ENCODE data around the gene EPC1. TPM values are rescaled to one million over a fixed set of nuclear protein-coding genes. Genes with fewer than 3 reads are reported as not detected.

EPC1 gene
- total RNA-seq, 2 experiments from 2014 or later, result 40.9 to 48.8 TPM

DNA sequence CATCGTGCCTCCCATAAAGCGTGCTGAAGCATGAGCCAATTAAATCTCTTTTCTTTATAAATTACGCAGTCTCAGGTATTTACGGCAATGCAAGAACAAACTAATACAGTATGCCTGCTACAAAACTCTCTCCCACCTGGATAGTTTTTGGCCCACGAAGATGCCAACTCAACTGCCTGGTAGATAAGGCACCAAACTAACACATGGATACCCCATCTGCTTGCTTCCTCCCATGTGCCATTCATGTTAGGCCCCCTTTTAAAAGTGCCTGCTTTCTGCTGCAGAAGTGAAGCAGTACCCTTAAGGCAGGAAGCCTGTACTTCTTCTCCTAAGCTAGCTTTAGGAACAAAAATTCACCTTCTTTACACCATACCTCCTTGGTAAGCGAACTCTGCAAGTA, 15.6 kb upstream of the EPC1 start:
- Histone ChIP-seq H3K9me2 (ENCODE audit: insufficient read depth, low read length) (no peaks in the 10 kb centered on the region), H4K20me1 (ENCODE audit: insufficient read depth, low read length) (no peaks in the 10 kb centered on the region), H3K4me2 (ENCODE audit: low read length) (no peak overlapping the region), H3K4me3 (ENCODE audit: low read depth, low read length, poor library complexity, severe bottlenecking) (no peak overlapping the region), H3K4me1 (ENCODE audit: insufficient read depth, low read length, poor library complexity, severe bottlenecking) (peaks cover 8% of the 10 kb centered on the region), H3K9me3 (ENCODE audit: low read length) (no peaks in the 10 kb centered on the region; the same call in 1 of the 2 replicates), H3K79me2 (ENCODE audit: insufficient read depth, low read depth, low read length) (peaks cover 65% of the 10 kb centered on the region; the same call in 1 of the 2 replicates), H3K27ac (ENCODE audit: low read depth, low read length, poor library complexity, severe bottlenecking) (no peak overlapping the region), H3K36me3 (ENCODE audit: insufficient read depth, low read length) (peaks cover 5% of the 10 kb centered on the region), H2AFZ (ENCODE audit: low read length) (no peak overlapping the region)
- no peak for TF ChIP-seq EZH2phosphoT487 (IDR thresholded peaks at IDR 0.05; ENCODE audit: borderline replicate concordance, low read depth, low read length)
- TF ChIP-seq, protein P1, sequence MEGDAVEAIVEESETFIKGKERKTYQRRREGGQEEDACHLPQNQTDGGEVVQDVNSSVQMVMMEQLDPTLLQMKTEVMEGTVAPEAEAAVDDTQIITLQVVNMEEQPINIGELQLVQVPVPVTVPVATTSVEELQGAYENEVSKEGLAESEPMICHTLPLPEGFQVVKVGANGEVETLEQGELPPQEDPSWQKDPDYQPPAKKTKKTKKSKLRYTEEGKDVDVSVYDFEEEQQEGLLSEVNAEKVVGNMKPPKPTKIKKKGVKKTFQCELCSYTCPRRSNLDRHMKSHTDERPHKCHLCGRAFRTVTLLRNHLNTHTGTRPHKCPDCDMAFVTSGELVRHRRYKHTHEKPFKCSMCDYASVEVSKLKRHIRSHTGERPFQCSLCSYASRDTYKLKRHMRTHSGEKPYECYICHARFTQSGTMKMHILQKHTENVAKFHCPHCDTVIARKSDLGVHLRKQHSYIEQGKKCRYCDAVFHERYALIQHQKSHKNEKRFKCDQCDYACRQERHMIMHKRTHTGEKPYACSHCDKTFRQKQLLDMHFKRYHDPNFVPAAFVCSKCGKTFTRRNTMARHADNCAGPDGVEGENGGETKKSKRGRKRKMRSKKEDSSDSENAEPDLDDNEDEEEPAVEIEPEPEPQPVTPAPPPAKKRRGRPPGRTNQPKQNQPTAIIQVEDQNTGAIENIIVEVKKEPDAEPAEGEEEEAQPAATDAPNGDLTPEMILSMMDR (conservative IDR thresholded peaks at IDR 0.05; ENCODE audit: low read length), result no peak
- ChIA-PET CTCF (ENCODE audit: unreplicated experiment) (no interaction called here), POLR2A (interaction anchor here (0.7 to 4.4 kb wide), 2 partner anchors 10 to 479 kb away, joined by 3 to 22 read pairs; no protein-coding TSS in a partner anchor)
- intact Hi-C loops (cut with micrococcal nuclease; ENCODE audit: unreplicated experiment), result no loop called here
- no TSS peak for BruUV-seq (replicated peaks)
- DNase-seq (ENCODE audit: low spot score), result no peak

DNA sequence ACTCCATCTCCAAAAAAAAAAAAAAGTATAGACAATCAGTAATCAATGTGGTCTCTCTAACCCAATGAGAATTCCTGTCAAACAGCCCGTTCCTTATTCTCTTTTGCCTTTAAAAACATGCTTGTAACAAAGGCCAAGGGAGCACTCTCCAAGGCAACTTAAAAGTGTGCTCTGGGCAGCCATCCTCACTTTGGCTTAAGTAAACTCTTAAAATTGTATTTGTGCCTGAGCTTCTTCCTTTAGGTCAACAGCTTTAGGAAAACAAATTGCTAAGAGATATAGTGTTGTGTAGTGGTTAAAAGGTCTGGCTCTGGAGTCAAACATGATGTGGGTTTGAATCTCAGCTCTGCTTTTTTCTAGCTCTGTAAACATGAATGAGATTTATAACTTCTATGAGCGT, 13.9 kb upstream of the EPC1 start:
- Histone ChIP-seq H3K4me1 (ENCODE audit: insufficient read depth, low read length, poor library complexity, severe bottlenecking) (peaks cover 6% of the 10 kb centered on the region), H3K4me3 (ENCODE audit: low read depth, low read length, poor library complexity, severe bottlenecking) (no peak overlapping the region), H3K27ac (ENCODE audit: low read depth, low read length, poor library complexity, severe bottlenecking) (no peak overlapping the region), H2AFZ (ENCODE audit: low read length) (no peak overlapping the region), H3K79me2 (ENCODE audit: insufficient read depth, low read depth, low read length) (peaks cover 56% of the 10 kb centered on the region; the same call in 1 of the 2 replicates), H3K9me3 (ENCODE audit: low read length) (peaks cover under 1% of the 10 kb centered on the region; the same call in 1 of the 2 replicates), H3K4me2 (ENCODE audit: low read length) (no peak overlapping the region), H3K9me2 (ENCODE audit: insufficient read depth, low read length) (no peaks in the 10 kb centered on the region), H4K20me1 (ENCODE audit: insufficient read depth, low read length) (no peaks in the 10 kb centered on the region), H3K36me3 (ENCODE audit: insufficient read depth, low read length) (peaks cover 6% of the 10 kb centered on the region)
- no peak for DNase-seq (ENCODE audit: low spot score)
- intact Hi-C loops (cut with micrococcal nuclease; ENCODE audit: unreplicated experiment), result no loop called here
- ChIA-PET POLR2A (interaction anchor here (1.6 to 4.4 kb wide), 3 partner anchors 8 to 13 kb away, joined by 4 to 22 read pairs (median 6); no protein-coding TSS in a partner anchor), CTCF (ENCODE audit: unreplicated experiment) (interaction anchor here (1.5 kb wide), 1 partner anchor 8 kb away, joined by 3 read pairs; no protein-coding TSS in a partner anchor)
- no peak for TF ChIP-seq EZH2phosphoT487 (IDR thresholded peaks at IDR 0.05; ENCODE audit: borderline replicate concordance, low read depth, low read length)
- TF ChIP-seq, protein P1 (conservative IDR thresholded peaks at IDR 0.05; ENCODE audit: low read length), result no peak
- no TSS peak for BruUV-seq (replicated peaks)

DNA sequence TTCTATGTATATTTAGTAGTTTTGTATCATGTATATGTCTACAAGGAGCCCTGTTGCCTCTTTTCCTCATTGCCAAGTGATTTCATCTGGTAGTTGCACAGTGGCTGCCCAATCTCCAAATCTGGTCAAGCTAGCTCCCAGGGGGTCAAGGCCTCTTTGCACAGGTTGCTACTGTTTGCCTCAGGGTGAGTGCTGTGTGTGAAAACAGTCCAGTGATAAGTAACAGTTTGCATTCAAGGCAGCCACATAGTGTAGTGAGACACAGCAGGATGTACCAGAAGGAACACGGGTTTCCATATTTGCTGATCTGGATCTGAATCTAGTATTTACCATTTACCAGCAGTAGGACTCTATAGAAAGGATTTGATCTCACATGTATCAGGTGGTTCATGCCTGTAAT, 13.3 kb upstream of the EPC1 start:
- DNase-seq (ENCODE audit: low spot score), result no peak
- peaks cover 11% of the 10 kb centered on the region for H3K36me3 ChIP-seq (ENCODE audit: insufficient read depth, low read length)
- H3K9me2 ChIP-seq (ENCODE audit: insufficient read depth, low read length), result no peaks in the 10 kb centered on the region
- H3K4me3 ChIP-seq (ENCODE audit: low read depth, low read length, poor library complexity, severe bottlenecking), result no peak overlapping the region
- peaks cover 4% of the 10 kb centered on the region; the same call in 1 of the 2 replicates for H3K9me3 ChIP-seq (ENCODE audit: low read length)
- no peak for TF ChIP-seq EZH2phosphoT487 (IDR thresholded peaks at IDR 0.05; ENCODE audit: borderline replicate concordance, low read depth, low read length)
- TF ChIP-seq, protein P1 (conservative IDR thresholded peaks at IDR 0.05; ENCODE audit: low read length), result no peak
- H3K79me2 ChIP-seq (ENCODE audit: insufficient read depth, low read depth, low read length), result peaks cover 54% of the 10 kb centered on the region; the same call in 1 of the 2 replicates
- no peaks in the 10 kb centered on the region for H4K20me1 ChIP-seq (ENCODE audit: insufficient read depth, low read length)
- no peak overlapping the region for H3K4me2 ChIP-seq (ENCODE audit: low read length)
- CTCF ChIA-PET (ENCODE audit: unreplicated experiment), result interaction anchor here (1.5 kb wide), 1 partner anchor 8 kb away, joined by 3 read pairs; no protein-coding TSS in a partner anchor
- POLR2A ChIA-PET, result interaction anchor here (0.6 to 1.6 kb wide), 3 partner anchors 10 to 230 kb away, joined by 3 to 6 read pairs (median 4); no protein-coding TSS in a partner anchor
- peaks cover 6% of the 10 kb centered on the region for H3K4me1 ChIP-seq (ENCODE audit: insufficient read depth, low read length, poor library complexity, severe bottlenecking)
- intact Hi-C loops (cut with micrococcal nuclease; ENCODE audit: unreplicated experiment), result no loop called here
- H3K27ac ChIP-seq (ENCODE audit: low read depth, low read length, poor library complexity, severe bottlenecking), result no peak overlapping the region
- no peak overlapping the region for H2AFZ ChIP-seq (ENCODE audit: low read length)
- BruUV-seq (replicated peaks), result no TSS peak

Data from OCI-LY7 (cell line).